ENCODE data around the gene PKD1. TPM values are rescaled to one million over a fixed set of nuclear protein-coding genes. Genes with fewer than 3 reads are reported as not detected.

Gene PKD1
- total RNA-seq, 1 experiment from 2014 or later: 14.1 TPM

DNA sequence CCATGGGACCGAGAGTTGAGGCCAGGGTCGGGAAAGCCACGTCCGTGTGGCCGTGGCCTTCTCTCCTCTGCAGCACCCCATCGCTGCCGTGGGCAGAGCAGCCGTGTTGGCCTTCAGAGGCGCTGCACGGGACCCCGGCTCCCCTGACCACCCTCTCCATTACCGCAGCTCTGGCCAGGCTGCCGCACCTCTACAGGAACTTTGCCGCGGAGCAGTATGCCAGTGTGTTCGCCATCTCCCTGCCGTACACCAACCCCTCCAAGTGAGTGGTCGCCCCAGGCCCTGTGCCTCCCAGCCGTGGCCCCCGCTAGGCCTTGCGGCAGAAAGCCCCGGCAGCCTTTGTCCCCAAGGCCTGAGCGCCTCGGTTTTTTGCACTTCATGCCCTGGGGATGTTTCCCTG, 60.1 kb downstream of the PKD1 start:
- no peak for DNase-seq (ENCODE audit: low spot score)

DNA sequence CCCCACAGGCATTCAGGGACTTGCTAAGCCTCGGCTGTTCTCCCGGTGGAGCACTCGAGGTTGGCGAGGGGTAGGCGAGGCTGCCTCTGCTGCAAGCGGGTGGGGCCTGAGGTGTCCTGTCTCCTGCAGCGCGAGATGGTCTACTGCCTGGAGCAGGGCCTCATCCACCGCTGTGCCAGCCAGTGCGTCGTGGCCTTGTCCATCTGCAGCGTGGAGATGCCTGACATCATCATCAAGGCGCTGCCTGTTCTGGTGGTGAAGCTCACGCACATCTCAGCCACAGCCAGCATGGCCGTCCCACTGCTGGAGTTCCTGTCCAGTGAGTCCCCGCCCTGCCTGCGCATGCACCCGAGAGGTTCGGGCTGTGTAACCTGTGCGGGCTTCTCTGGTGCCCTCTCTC, 61.6 kb downstream of the PKD1 start:
- no peak for DNase-seq (ENCODE audit: low spot score)

DNA sequence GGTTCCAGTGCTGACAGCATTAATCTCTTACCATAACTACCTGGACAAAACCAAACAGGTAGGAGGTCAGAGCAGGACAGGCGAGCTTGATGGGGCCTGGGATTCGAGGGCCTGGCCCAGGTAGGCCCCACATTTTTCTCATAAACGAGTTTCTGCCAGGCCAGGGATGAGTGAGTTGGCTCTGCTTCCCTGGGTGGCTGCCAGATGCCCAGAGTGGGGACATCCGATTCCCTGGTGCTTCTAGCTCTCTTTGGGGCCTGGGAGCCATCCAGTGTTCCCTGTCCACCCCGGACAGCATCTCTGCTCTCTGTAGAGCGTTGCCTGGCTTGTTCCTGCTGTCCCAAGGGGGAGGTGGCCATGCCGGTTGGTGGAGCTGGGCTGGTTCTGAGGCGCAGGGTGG, 62.8 kb downstream of the PKD1 start:
- DNase-seq (ENCODE audit: low spot score): no peak

GRCh38 chr16:2071454-2072202, 64.1 kb downstream of the PKD1 start:
- no peak for DNase-seq (ENCODE audit: low spot score)

DNA sequence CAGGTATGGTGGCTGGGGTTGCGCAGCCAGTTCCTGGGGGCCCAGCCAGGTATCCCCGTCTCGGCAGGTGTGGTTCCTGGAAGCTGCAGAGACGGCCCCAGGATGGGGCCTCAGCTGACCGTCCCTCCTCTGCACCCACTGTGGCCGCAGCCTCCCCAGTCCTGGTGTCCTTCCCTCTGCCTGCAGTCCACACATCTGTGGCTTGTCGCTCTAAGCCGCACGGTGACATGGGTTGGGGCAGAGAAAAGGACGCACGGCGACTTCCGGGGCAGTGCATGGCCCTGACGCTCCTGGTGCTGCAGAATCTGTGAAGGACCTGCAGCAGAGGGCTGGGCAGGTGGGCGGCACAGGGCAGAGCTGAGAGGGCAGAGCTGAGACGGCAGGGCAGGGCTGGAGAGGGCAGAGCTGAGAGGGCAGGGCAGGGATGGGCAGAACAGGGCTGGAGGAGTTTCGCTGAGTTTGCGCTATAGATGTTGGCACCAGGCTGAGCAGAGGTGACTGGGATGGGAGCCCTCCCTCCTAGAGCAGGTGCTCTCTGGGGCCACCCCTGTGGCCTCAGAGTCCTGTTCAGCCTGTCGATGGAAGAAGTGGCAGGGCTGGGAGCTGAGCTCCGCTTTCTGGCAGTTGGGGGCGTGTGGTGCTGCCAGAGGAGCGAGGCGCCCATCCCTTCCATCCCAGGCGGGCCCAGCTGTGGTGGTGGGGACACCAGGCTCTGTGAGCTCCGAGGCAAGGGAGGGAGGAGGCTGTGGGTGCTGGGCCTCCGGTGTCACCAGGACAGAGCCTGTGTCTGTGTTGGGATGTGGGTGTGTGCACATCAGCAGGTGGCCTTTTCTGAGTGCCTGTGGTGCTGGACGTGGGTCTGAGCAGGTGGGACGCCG, 64.9 kb downstream of the PKD1 start:
- DNase-seq (ENCODE audit: low spot score): no peak

- DNase-seq (ENCODE audit: low spot score): no peak
These were observed 69.6 kb downstream of the PKD1 start for GRCh38 chr16:2066139-2066538.

GRCh38 chr16:2064368-2064945, 71.2 kb downstream of the PKD1 start:
- no peak for DNase-seq (ENCODE audit: low spot score)

DNA sequence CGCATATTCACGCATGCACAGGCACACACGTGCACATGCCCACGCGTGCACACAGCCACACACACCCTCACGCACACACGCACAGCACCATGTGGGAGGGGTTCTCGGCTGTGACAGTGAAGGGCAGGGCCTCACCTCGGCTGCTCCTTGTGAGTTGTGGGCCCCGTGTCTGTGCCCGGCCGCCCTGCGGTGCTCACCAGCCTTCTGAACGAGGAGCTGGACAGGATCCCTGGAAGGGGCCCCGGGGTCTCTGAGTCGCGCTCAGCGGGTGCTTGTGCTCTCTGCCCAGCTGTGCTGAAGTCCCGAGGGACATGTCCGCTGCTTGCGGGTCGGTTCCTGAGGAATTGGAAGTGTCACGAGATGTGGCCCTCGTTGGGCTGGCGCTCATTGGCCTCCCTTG, 71.8 kb downstream of the PKD1 start:
- no peak for DNase-seq (ENCODE audit: low spot score)

- no peak for DNase-seq (ENCODE audit: low spot score)
These were observed 72.9 kb downstream of the PKD1 start for GRCh38 chr16:2062801-2063200.

DNA sequence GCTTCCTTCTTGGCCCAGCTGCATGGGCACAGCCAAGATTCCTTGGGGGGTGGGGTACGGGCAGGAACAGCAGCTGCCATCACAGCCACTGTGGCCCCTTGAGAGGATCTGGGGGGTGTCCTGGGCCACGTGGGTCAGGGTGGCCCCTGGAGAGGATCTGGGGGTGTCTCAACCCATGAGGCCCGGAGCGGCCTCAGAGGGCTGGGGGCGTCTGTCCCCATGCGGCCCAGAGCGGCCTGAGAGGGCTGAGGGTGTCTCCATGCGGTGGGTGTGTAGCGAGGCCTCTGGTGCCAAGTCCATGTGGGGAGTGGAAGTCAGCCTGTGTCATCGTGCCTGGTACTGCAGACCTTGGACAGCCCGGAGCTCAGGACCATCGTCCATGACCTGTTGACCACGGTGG, 74.2 kb downstream of the PKD1 start:
- no peak for DNase-seq (ENCODE audit: low spot score)

- DNase-seq (ENCODE audit: low spot score): no peak
These were observed 74.7 kb downstream of the PKD1 start for GRCh38 chr16:2061023-2061422.

GRCh38 chr16:2060346-2060745, 75.4 kb downstream of the PKD1 start:
- DNase-seq (ENCODE audit: low spot score): no peak

DNA sequence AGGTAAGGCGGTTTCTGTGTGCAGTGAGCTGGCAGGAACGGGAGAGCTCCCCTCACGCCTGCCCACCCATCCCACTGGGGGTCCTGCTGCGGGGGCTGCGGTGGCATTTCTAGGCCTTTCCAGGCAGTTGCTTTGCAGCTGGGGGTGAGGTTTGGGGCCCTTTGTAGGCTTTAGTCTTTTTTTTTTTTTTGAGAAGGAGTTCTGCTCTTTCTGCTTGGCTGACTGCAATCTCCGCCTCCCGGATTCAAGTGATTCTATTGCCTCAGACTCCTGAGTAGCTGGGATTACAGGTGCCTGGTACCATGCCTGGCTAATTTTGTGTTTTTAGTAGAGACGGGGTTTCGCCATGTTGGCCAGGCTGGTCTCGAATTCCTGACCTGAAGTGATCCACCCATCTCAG, 76.8 kb downstream of the PKD1 start:
- no peak for DNase-seq (ENCODE audit: low spot score)

DNA sequence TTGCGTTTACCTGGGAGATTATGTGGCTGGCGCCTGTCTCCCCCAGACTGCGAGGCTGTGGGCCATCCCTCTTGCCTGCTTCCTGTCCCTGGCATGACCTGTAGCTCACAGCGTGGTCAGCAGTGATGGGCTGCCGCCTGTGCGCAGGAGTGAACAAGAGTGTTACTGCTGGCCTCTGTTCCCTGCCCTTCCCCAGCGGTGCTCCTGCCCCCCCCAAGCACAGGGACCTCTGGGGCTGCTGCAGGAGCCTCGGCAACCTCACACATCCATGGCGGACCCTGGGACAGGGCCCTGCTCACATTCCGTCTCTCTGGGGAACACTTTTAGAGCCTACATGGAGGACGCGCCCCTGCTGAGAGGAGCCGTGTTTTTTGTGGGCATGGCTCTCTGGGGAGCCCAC, 77.3 kb downstream of the PKD1 start:
- no peak for DNase-seq (ENCODE audit: low spot score)

GRCh38 chr16:2057438-2057837, 78.3 kb downstream of the PKD1 start:
- DNase-seq (ENCODE audit: low spot score): no peak

DNA sequence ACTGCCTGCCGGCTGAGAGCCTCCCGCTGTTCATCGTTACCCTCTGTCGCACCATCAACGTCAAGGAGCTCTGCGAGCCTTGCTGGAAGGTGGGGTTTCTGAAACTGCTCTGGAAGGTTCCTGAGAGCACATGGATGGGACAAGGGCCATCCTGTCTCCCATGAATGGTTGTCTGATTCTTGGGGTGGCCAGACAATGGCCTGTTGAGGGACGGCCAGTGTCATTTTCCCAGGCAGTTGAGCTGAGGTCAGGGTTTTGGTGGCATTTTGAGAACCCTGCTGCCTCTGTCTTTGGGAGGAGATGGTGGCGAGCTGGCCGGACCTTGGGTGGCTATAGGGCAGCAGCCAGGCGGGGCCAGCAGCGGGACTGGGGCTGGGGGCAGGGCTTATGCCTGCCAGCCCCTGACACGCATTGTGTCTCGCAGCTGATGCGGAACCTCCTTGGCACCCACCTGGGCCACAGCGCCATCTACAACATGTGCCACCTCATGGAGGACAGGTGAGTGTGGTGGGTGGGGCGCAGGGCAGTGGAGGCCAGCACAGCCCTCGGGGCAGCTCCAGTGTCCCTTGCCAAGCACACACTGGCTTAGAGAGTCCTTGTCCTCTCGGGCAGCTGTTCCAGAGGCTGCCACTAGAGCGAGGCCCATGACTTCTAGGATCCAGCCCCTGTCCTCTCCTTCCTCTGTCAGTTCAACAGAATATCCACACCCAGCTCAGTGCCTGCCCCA, 78.9 kb downstream of the PKD1 start:
- no peak for DNase-seq (ENCODE audit: low spot score)

DNA sequence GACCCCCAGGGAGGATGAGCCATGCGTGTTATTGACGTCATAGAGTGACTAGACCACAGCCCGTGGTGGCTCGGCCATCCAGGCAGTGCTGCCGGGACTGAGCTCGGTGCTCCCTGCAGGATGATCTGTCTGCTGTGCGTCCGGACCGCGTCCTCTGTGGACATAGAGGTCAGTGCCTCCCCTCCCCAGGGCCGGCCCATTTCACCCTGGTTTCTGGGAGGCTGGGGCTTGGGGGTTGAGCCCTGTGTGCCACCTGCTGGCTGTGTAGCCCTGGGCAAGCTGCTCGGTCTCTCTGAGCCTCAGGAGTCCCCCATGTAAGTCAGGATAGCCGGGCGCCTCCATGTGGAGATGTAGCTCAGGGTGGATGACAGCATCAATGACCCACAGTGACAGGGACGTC, 79.6 kb downstream of the PKD1 start:
- no peak for DNase-seq (ENCODE audit: low spot score)

GRCh38 chr16:2054543-2055245, 81.0 kb downstream of the PKD1 start:
- no peak for DNase-seq (ENCODE audit: low spot score)

GRCh38 chr16:2053897-2054296, 81.8 kb downstream of the PKD1 start:
- no peak for DNase-seq (ENCODE audit: low spot score)

- no peak for DNase-seq (ENCODE audit: low spot score)
These were observed 82.5 kb downstream of the PKD1 start for GRCh38 chr16:2053211-2053610.

GRCh38 chr16:2048116-2048543, 87.6 kb downstream of the PKD1 start:
- no peak for DNase-seq (ENCODE audit: low spot score)

Measured in H4 (cell line).